Measurements from ENCODE around the gene NELFB. TPM values are rescaled to one million over a fixed set of nuclear protein-coding genes. Genes with fewer than 3 reads are reported as not detected.
"Not testable (repeated sequence)": the region's sequence is repeated elsewhere in the genome, so short reads cannot be mapped to it uniquely, and the experiment has no call there.

NELFB gene
- total RNA-seq, 1 experiment from 2014 or later, result 72.6 TPM

DNA sequence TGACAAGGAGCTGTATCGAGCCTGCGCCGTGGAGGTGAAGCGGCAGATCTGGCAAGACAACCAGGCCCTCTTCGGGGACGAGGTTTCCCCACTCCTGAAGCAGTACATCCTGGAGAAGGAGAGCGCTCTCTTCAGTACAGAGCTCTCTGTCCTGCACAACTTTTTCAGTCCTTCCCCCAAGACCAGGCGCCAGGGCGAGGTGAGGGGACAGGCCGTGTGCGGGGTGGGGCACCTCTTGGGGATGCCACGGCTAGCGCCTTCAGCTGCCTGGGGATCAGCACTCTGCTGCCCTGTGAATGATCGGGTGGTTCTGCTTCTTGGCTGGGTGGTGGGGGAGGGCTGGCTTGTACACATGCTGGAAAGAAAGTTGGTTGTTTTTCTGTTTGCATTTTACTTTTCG lies 1.7 kb downstream of the NELFB start:
- Histone ChIP-seq H3K27me3 (replicated peaks; ENCODE audit: insufficient read depth, low read depth, low read length, poor library complexity) (no peaks in the 10 kb centered on the region), H3K9me3 (ENCODE audit: low read depth, low read length, poor library complexity, severe bottlenecking) (no peaks in the 10 kb centered on the region), H3K4me3 (ENCODE audit: low read depth, low read length, poor library complexity, severe bottlenecking) (peak overlapping the region; percentile 88), H3K27ac (ENCODE audit: low read depth, low read length, poor library complexity, severe bottlenecking) (no peak overlapping the region), H3K4me1 (ENCODE audit: insufficient read depth, low read length, poor library complexity, severe bottlenecking) (peaks cover 15% of the 10 kb centered on the region), H3K36me3 (ENCODE audit: insufficient read depth, low read length, poor library complexity, severe bottlenecking) (peaks cover 16% of the 10 kb centered on the region)
- intact Hi-C loops (cut with micrococcal nuclease; ENCODE audit: unreplicated experiment), result no loop called here
- no TSS peak for BruUV-seq (replicated peaks)
- ChIA-PET POLR2A (ENCODE audit: low non-redundant PET) (no interaction called here), CTCF (no interaction called here)
- TF ChIP-seq EZH2 (IDR thresholded peaks at IDR 0.05; ENCODE audit: borderline replicate concordance, low read depth, low read length, poor library complexity, severe bottlenecking), result no peak
- TF ChIP-seq, protein P1, sequence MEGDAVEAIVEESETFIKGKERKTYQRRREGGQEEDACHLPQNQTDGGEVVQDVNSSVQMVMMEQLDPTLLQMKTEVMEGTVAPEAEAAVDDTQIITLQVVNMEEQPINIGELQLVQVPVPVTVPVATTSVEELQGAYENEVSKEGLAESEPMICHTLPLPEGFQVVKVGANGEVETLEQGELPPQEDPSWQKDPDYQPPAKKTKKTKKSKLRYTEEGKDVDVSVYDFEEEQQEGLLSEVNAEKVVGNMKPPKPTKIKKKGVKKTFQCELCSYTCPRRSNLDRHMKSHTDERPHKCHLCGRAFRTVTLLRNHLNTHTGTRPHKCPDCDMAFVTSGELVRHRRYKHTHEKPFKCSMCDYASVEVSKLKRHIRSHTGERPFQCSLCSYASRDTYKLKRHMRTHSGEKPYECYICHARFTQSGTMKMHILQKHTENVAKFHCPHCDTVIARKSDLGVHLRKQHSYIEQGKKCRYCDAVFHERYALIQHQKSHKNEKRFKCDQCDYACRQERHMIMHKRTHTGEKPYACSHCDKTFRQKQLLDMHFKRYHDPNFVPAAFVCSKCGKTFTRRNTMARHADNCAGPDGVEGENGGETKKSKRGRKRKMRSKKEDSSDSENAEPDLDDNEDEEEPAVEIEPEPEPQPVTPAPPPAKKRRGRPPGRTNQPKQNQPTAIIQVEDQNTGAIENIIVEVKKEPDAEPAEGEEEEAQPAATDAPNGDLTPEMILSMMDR (conservative IDR thresholded peaks at IDR 0.05; ENCODE audit: low read depth, low read length), result no peak
- no peak for DNase-seq (ENCODE audit: low spot score)

DNA sequence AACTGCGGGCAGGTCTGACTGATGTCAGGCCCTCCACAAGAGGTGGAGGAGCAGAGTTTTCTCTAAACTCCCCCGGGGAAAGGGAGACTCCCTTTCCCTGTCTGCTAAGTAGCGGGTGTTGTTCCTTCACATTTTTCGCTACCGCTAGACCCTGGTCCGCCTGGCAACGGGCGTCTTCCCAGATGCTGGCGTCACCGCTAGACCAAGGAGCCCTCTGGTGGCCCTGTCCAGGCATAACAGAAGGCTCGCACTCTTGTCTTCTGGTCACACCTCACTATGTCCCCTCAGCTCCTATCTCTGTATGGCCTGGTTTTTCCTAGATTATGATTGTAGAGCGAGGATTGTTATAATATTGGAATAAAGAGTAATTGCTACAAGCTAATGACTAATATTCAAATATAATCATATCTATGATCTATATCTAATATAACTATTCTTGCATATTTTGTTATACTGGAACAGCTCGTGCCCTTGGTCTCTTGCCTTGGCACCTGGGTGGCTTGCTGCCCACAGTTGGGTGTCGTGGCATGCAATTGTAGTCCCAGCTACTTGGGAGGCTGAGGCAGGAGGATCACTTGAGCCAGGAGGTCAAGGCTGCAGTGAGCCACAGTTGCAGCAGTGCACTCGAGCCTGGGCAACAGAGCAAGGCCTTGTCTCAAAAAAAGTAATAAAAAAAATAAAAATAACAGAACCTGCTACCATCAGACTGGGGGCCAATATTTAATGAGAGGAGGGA lies 7.2 kb downstream of the NELFB start:
- intact Hi-C loops (cut with micrococcal nuclease; ENCODE audit: unreplicated experiment); H3K27me3 ChIP-seq (replicated peaks; ENCODE audit: insufficient read depth, low read depth, low read length, poor library complexity); H3K4me1 ChIP-seq (ENCODE audit: insufficient read depth, low read length, poor library complexity, severe bottlenecking); BruUV-seq (replicated peaks); POLR2A ChIA-PET (ENCODE audit: low non-redundant PET); H3K4me3 ChIP-seq (ENCODE audit: low read depth, low read length, poor library complexity, severe bottlenecking); H3K27ac ChIP-seq (ENCODE audit: low read depth, low read length, poor library complexity, severe bottlenecking); H3K9me3 ChIP-seq (ENCODE audit: low read depth, low read length, poor library complexity, severe bottlenecking): not testable (repeated sequence)
- peak; percentile 62 for DNase-seq (ENCODE audit: low spot score)
- peaks cover 29% of the 10 kb centered on the region for H3K36me3 ChIP-seq (ENCODE audit: insufficient read depth, low read length, poor library complexity, severe bottlenecking)
- TF ChIP-seq, protein P1 (conservative IDR thresholded peaks at IDR 0.05; ENCODE audit: low read depth, low read length), result peak; percentile 43
- CTCF ChIA-PET, result interaction anchor here (0.9 kb wide), 1 partner anchor 26 kb away, joined by 4 read pairs; no protein-coding TSS in a partner anchor

DNA sequence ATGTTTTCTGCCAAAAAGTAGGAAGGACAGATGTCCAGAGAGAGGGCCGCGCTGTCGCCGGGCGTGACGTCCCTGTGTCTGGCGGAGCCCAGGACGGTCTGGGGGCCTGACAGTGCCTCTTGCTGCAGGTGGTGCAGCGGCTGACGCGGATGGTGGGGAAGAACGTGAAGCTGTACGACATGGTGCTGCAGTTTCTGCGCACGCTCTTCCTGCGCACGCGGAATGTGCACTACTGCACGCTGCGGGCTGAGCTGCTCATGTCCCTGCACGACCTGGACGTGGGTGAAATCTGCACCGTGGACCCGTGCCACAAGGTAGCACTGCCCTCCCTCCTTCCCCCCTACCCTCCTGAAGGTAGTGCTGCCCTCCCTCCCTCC lies 7.8 kb downstream of the NELFB start:
- CTCF ChIA-PET, result no interaction called here

More for the DNA sequence above, 7.8 kb downstream of the NELFB start:
- Histone ChIP-seq H3K27ac (ENCODE audit: low read depth, low read length, poor library complexity, severe bottlenecking) (no peak overlapping the region), H3K4me1 (ENCODE audit: insufficient read depth, low read length, poor library complexity, severe bottlenecking) (no peaks in the 10 kb centered on the region), H3K9me3 (ENCODE audit: low read depth, low read length, poor library complexity, severe bottlenecking) (no peaks in the 10 kb centered on the region), H3K4me3 (ENCODE audit: low read depth, low read length, poor library complexity, severe bottlenecking) (no peak overlapping the region), H3K36me3 (ENCODE audit: insufficient read depth, low read length, poor library complexity, severe bottlenecking) (peaks cover 33% of the 10 kb centered on the region), H3K27me3 (replicated peaks; ENCODE audit: insufficient read depth, low read depth, low read length, poor library complexity) (no peaks in the 10 kb centered on the region)
- no TSS peak for BruUV-seq (replicated peaks)
- DNase-seq (ENCODE audit: low spot score), result no peak
- no peak for TF ChIP-seq EZH2 (IDR thresholded peaks at IDR 0.05; ENCODE audit: borderline replicate concordance, low read depth, low read length, poor library complexity, severe bottlenecking)
- TF ChIP-seq, protein P1 (conservative IDR thresholded peaks at IDR 0.05; ENCODE audit: low read depth, low read length), result no peak
- POLR2A ChIA-PET (ENCODE audit: low non-redundant PET), result no interaction called here
- intact Hi-C loops (cut with micrococcal nuclease; ENCODE audit: unreplicated experiment), result no loop called here
